ENCODE data around the gene PEF1. TPM values are rescaled to one million over a fixed set of nuclear protein-coding genes. Genes with fewer than 3 reads are reported as not detected.

Gene PEF1
- total RNA-seq, 1 experiment from 2014 or later, result 40.3 TPM

DNA sequence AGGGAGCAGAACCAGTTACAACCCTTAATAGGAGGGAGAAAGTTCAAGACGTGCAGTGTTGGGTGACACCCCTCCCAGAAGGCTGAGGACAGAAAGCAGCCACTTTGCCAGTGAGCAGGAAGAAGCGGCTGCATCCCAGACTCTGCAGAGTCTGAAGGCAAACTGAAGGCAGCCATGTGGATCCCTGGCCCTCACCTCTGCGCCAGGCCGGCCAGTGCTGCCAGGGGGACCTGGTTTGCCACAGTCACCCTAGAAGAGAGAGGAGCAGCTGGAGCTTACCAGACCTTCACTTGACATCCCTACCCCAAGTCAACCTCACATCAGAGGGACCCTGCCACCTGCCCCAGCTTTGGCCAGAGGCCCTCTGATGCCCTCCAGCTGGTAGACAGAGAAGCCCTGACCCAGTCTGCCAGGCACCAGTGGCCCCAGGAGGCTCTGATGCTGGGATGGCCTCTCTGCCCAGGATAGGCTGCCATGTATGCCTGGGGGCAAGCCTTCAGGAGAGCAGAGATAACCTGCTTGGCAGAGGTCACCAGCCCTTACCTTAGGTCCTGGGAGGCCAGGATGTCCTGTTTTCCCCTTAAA, 16.3 kb upstream of the PEF1 start:
- Histone ChIP-seq H2AFZ (ENCODE audit: low read length) (no peak overlapping the region), H2BK20ac (ENCODE audit: low read depth, low read length, poor library complexity, severe bottlenecking) (no peak overlapping the region), H3K27ac (ENCODE audit: insufficient read length, low read depth, low read length) (no peak overlapping the region), H2BK15ac (ENCODE audit: low read depth, low read length) (no peak overlapping the region), H3K23ac (ENCODE audit: insufficient read length, low read depth, low read length) (no peak overlapping the region), H3K56ac (ENCODE audit: insufficient read length, low read depth, low read length) (no peak overlapping the region), H3K4me1 (ENCODE audit: insufficient read depth, low read length) (no peaks in the 10 kb centered on the region), H3K9ac (ENCODE audit: extremely low read depth, insufficient read length, low read length) (no peak overlapping the region), H3K23me2 (ENCODE audit: insufficient read length, low read depth, low read length, poor library complexity, severe bottlenecking) (no peaks in the 10 kb centered on the region), H3K4me2 (ENCODE audit: insufficient read depth, insufficient read length, low read length) (no peak overlapping the region), H3K18ac (ENCODE audit: insufficient read length, low read depth, low read length) (no peak overlapping the region), H3K27me3 (ENCODE audit: insufficient read depth, low read length) (no peaks in the 10 kb centered on the region), H2BK120ac (ENCODE audit: low read depth, low read length, poor library complexity, severe bottlenecking) (no peak overlapping the region), H4K5ac (ENCODE audit: insufficient read length, low read depth, low read length) (no peak overlapping the region), H3K79me1 (ENCODE audit: insufficient read depth, low read depth, low read length, poor library complexity, severe bottlenecking) (no peaks in the 10 kb centered on the region), H3K14ac (ENCODE audit: insufficient read depth, low read length) (no peak overlapping the region), H3K9me3 (ENCODE audit: control insufficient read depth, low read depth, low read length) (no peaks in the 10 kb centered on the region), H4K8ac (replicated peaks; ENCODE audit: insufficient read length, low read depth, low read length) (no peak overlapping the region), H4K20me1 (ENCODE audit: control insufficient read depth, insufficient read depth, insufficient read length) (peaks cover 4% of the 10 kb centered on the region), H2BK5ac (ENCODE audit: insufficient read length, low read length) (no peak overlapping the region), H2BK12ac (ENCODE audit: insufficient read length, low read depth, low read length) (no peak overlapping the region), H3K4ac (ENCODE audit: low read depth, low read length) (no peak overlapping the region), H4K91ac (ENCODE audit: insufficient read length, low read depth, low read length) (no peak overlapping the region), H3K79me2 (ENCODE audit: insufficient read depth, low read length) (no peaks in the 10 kb centered on the region), H2AK5ac (ENCODE audit: insufficient read length, low read length) (no peak overlapping the region), H3T11ph (ENCODE audit: low read length) (no peak overlapping the region)
- no CpG with 5 or more reads among the region's 4 CpGs for WGBS (ENCODE audit: extremely low coverage, insufficient read length, low lambda C conversion rate)
- Mint-ChIP-seq H3K36me3 (ENCODE audit: insufficient read depth in 1 of 3, low read depth in 3 of 3) (no peaks in the 10 kb centered on the region; a peak in 1 of 7 replicates), H3K27me3 (ENCODE audit: low read depth) (peaks cover 4% of the 10 kb centered on the region), H3K4me1 (peaks cover 3 to 6% of the 10 kb centered on the region in 2 experiments), H3K9me3 (no peaks in the 10 kb centered on the region), H3K27ac (peak overlapping the region in 1 of 3 experiments; percentile 91; a peak in 1 of 7 replicates), H3K4me3 (no peak overlapping the region)
- TF ChIP-seq CTCF (conservative IDR thresholded peaks at IDR 0.05), result no peak
- DNase-seq, result no peak
